Activated CD8-positive, alpha-beta memory T cell treated with anti-CD3 and anti-CD28 coated beads for 36 hours (primary cell): ENCODE measurements around the gene LLPH. TPM values are rescaled to one million over a fixed set of nuclear protein-coding genes. Genes with fewer than 3 reads are reported as not detected.

ENCODE experiments used
- CTCF ChIA-PET: fragments of 350-600 bp; sonication (Branson Sonifier 250); formaldehyde crosslinking; loops from one replicate; lab custom pipeline; 2021; ENCODE audit warnings: antibody characterized with exemption; lab: Charles Lee
- POLR2A ChIA-PET: fragments of 350-600 bp; sonication (Branson Sonifier 250); formaldehyde crosslinking; loops from one replicate; lab custom pipeline; 2021; ENCODE audit warnings: antibody characterized with exemption; lab: Charles Lee
- total RNA-seq, 2 experiments: library from RNA; stranded (reverse); gene quantifications; one replicate each; pipeline ENCODE4 v1.2.3, GENCODE V29; 2021

The LLPH gene
- total RNA-seq, 2 experiments from 2014 or later, result 42.3 to 46.5 TPM

GRCh38 chr12:66115071-66115600, 15.4 kb downstream of the LLPH start:
- ChIA-PET POLR2A (no interaction called here), CTCF (no interaction called here)

DNA sequence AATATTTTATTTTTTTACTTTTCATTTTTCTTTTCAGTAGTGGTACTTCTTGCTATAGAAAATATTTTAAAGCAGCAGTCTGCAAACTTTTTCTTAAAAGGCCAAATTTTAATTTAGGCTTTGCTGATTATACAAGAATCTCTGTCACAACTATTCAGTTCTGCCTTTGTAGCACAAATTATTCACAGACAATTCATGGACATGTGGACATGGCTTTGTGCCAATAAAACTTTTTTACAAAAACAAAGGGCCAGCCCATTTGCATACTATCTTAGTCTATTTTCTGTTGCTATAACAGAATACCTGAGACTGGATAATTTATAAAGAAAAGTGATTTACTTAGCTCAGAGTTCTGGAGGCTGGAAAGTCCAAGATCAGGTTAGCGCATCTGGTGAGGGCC, 17.1 kb downstream of the LLPH start:
- ChIA-PET POLR2A (no interaction called here), CTCF (no interaction called here)

DNA sequence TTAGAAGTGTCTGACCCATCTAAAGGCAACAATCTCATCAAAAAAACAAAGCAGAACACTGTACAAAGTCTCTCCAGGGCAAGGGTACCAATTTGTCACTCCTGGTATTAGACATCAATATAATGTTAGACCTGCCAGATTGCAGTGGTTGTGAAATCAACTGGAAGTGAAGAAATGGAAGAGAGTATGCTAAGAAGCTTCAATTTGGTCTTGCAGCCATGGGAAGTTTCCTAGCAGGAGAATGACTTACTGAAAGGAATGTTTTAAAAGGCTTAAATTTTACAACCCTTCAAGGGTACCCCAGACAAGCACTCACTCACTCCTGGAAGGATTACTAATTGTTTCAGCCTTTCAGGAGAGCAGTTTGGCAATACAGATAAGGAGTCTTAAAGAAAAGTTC, 18.9 kb downstream of the LLPH start:
- ChIA-PET POLR2A (no interaction called here), CTCF (no interaction called here)

GRCh38 chr12:66109056-66109455, 21.5 kb downstream of the LLPH start:
- POLR2A ChIA-PET, result no interaction called here
- CTCF ChIA-PET, result interaction anchor here (1.5 kb wide), 1 partner anchor 21 kb away, joined by 4 read pairs; the partner anchor contains the start of gene LLPH

DNA sequence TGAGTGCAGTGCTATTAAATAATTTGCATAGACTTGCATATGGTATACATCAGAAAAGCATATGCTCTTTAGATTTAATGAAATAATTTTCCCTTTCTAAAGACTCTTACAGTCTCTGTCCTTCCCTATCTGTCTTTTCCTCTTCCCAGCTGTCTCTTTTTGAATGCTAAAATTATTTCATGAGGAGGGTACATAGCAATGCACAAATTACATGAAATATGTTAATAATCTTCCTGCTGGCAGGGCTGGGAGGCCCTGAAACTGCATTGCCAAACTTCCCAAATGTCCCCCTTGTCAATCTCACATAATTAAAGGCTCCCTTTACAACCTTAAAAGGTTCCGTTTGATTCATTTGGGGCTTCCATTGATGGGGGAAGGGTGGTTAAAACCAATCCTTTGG, 22.2 kb downstream of the LLPH start:
- ChIA-PET CTCF (interaction anchor here (1.2 to 1.5 kb wide), 2 partner anchors 12 to 22 kb away, joined by 3 to 4 read pairs; partner anchors contain the start of gene LLPH), POLR2A (no interaction called here)

DNA sequence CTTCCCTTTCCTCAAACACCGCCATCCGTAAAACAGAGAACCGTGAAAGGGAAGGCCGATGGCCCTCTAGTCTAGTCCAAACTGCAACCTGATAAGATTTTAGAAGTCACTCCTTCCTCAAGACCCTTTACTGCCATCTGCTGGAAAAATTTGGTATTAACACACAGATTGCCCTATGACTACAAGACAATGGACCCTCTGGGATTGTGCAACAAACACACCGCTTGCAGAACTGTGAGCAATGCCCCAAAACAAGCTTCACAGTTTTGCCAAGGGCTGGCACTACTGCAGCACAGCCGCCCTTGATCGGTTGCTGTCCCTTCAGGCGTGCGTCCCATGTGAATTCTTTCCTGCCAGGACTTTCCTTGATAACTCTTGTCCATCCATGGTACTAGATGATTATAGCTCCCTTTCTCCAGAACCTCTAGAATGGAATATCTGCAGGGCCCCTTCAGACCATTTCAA, 23.1 kb downstream of the LLPH start:
- ChIA-PET POLR2A (no interaction called here), CTCF (interaction anchor here (1.2 to 1.5 kb wide), 2 partner anchors 13 to 23 kb away, joined by 3 to 4 read pairs; partner anchors contain the start of gene LLPH)

- CTCF ChIA-PET, result interaction anchor here (0.7 kb wide), 1 partner anchor 56 kb away, joined by 3 read pairs; no protein-coding TSS in a partner anchor
- POLR2A ChIA-PET, result no interaction called here
These were observed 27.3 kb downstream of the LLPH start for GRCh38 chr12:66103016-66103913.

DNA sequence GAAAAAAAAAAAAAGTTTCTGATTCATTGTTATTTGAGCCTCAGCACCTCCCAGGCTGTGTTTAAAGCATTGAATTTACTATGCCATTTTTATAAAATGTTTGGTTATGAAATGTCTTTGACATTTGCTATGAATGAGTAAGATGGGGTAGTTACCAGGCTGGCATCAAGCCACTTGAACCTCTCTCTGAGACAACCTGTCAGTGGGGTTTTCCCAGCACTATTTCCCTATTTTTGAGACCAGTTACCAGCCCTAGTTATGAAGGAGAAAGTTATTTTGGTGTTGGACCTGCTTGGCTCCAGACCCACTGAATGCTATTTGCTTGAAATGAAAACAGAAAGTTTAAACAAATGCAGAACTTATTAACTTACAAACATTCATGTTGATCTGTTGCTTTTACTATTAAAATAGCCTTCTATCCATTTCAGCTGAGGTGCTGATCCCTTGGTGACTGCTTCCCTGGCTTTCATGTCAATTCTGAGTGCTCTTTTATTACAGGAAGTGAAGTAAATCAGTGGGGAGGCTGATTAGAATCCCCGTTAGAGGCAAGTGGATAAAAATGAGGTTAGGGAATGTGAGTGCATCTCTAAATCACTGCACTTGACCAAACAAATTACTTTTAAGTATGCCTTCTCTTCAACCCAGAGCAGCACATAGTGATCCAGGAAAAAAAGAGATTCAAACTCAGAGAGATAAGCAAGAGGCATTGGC, 37.8 kb downstream of the LLPH start:
- ChIA-PET CTCF (no interaction called here), POLR2A (no interaction called here)

DNA sequence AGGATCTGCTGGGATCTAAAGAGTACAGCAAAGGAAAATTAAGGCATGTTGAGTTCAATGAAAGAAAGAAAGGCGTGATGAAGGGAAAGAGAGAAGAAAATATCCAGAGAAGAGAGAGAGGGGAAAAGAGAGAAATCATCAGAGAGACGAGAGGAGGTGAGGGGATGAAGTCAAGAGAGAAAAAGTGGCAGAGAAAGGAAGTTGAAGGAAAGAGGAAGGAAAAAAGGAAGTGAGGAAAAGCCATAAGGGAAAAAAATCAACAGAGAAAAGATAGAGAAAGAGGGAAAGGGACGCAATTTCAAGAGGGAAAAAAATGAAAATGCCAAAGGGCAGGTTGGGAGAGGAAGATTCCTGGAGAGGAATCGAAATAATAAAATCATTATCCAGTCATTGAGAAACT, 40.4 kb downstream of the LLPH start:
- ChIA-PET POLR2A (no interaction called here), CTCF (no interaction called here)

DNA sequence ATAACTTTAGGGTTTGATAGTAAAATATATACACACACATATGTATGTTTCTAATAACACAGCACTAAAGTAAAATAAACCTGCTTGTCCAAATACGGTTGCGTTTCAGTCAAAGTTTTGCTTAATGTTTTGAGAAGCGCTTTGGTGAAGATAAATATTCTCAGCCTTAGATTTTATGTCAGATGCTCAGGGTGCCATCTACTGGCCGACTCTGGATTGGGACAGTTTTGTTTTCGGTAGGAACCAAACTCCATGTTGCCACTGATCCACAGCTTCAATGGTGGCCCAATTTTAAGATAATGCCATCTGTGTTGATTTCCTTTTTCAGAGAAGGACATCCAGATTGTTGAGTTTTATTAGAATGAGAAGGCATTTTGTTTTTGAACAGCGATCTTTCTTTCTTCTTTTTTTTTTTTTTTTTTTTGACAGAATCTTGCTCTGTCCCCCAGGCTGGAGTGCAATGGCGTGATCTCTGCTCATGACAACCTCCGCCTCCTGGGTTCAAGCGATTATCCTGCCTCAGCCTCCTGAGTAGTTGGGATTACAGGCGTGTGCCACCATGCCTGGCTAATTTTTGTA, 43.1 kb downstream of the LLPH start:
- POLR2A ChIA-PET, result no interaction called here
- CTCF ChIA-PET, result interaction anchor here (0.7 kb wide), 1 partner anchor 531 kb away, joined by 6 read pairs; no protein-coding TSS in a partner anchor

GRCh38 chr12:66085998-66086397, 44.6 kb downstream of the LLPH start:
- POLR2A ChIA-PET, result no interaction called here
- CTCF ChIA-PET, result interaction anchor here (1.3 kb wide), 1 partner anchor 1195 kb away, joined by 3 read pairs; no protein-coding TSS in a partner anchor

DNA sequence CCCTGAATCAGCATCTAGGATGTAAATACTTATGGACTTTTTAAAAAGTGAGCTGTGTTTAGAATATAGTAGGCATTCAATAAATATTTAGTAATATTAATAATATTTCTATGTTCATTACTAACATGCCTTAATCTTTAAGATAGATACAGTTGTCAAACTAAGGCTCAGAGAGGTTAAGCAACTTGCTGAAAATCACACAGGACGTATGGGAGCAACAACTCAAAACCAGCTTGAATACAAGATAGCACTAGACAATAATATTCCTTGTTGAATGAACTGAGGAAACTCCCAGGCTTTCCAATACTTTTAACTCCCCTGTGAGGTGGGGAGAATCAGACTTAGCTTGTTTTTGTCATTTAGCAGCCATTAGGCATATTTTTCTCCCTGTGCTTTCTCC, 45.3 kb downstream of the LLPH start:
- CTCF ChIA-PET, result interaction anchor here (1.3 kb wide), 1 partner anchor 1194 kb away, joined by 3 read pairs; no protein-coding TSS in a partner anchor
- POLR2A ChIA-PET, result no interaction called here

- ChIA-PET CTCF (no interaction called here), POLR2A (no interaction called here)
These were observed 46.8 kb downstream of the LLPH start for GRCh38 chr12:66083766-66084165.

DNA sequence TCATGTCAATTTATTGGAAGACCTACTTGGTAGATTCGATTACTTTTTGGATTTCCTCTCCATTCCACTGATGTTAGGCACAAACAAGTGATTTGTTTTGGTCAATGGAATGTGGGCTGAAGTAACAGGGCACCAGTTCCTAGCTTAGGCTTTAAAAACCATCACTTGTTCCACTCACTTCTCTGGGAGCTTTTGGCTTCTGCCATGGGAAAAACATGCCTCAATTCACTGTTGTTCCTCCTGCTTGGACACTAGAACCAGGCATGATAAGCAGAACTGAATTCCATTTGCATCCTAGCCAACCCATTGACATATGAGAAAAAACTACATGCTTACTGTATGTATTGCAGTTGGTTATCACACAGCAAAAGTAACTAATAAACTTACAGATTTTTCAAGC, 47.8 kb downstream of the LLPH start:
- ChIA-PET CTCF (no interaction called here), POLR2A (no interaction called here)

GRCh38 chr12:66080791-66081190, 49.8 kb downstream of the LLPH start:
- CTCF ChIA-PET, result interaction anchor here (0.7 kb wide), 1 partner anchor 515 kb away, joined by 3 read pairs; no protein-coding TSS in a partner anchor
- POLR2A ChIA-PET, result no interaction called here

DNA sequence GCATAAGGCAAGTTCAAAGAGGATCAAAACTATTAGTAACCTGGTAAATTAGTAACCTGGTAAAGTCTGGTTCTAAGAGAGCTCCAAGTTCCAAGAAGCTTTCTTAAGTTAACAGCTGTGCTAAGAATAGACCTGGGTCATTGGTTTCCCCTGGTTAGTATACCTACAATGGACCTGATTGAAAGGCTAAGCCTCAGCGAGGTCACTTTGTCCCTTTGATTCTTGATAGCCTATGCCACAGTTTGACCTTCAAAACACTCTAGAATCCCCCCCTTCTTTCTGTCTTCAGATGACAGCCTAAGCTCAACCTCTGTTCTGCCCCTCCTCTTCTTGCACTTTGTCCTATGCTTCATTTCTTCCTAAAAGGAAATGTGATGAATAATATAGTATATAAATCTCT, 53.0 kb downstream of the LLPH start:
- CTCF ChIA-PET, result no interaction called here
- POLR2A ChIA-PET, result no interaction called here

- CTCF ChIA-PET, result no interaction called here
- POLR2A ChIA-PET, result no interaction called here
These were observed 56.0 kb downstream of the LLPH start for GRCh38 chr12:66074561-66074960.

DNA sequence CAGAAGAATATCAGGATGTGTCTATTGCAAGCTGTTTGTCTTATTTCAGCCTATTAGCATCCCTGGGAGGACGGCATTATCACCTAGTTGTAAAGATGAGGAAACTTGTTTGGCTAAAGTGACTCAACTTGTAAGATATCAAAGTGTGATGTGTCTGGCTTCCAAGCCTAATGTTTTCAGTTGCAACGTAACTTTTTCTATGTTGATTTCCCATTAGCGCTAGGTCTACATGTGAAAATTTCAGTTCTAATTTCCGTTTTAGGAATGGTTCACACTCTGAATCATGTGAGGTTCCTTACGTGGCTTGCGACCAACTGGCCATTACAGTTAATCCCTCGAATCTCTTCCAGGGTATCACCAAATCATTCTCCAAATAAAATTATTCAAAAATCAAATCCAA, 58.0 kb downstream of the LLPH start:
- ChIA-PET POLR2A (no interaction called here), CTCF (no interaction called here)

DNA sequence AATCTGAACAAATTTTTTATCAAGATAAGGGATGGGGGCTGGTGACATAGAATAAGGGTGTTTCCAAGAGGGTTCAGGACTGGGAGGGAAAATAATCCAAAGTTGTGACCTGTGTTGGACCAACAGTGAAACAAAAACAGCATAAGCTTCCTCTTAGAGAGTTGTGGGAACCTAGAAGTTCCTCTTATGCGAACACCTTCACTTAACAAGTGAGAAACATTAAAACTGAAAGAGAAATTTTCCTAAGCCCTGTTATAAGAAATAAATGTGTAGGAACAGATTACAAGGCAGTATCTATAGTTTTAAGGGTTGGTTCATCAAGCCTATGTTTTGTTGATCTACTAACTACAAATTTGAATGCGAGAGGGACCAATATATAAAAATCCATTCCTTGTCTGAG, 58.4 kb downstream of the LLPH start:
- ChIA-PET CTCF (no interaction called here), POLR2A (no interaction called here)
